Stimulated activated CD4-positive, alpha-beta T cell treated with anti-CD3 and anti-CD28 coated beads, Interleukin-4, amount 100 ng/mL, for 4 hours (primary cell): ENCODE data around the gene MTERF1.
"Not testable (repeated sequence)": the region's sequence is repeated elsewhere in the genome, so short reads cannot be mapped to it uniquely, and the experiment has no call there.

Source experiments
- DNase-seq, 2 experiments: peaks; one replicate each; pipeline ENCODE4 v3.0.0-alpha.2; 2020

Gene MTERF1, protein sequence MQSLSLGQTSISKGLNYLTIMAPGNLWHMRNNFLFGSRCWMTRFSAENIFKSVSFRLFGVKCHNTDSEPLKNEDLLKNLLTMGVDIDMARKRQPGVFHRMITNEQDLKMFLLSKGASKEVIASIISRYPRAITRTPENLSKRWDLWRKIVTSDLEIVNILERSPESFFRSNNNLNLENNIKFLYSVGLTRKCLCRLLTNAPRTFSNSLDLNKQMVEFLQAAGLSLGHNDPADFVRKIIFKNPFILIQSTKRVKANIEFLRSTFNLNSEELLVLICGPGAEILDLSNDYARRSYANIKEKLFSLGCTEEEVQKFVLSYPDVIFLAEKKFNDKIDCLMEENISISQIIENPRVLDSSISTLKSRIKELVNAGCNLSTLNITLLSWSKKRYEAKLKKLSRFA

GRCh38 chr7:91880413-91881241 is at the start of gene MTERF1:
MTERF1 (minus strand) TSS chr7:91880702; CDS start chr7:91880083, 619 bp downstream.
- DNase-seq = peak; percentile 89 to 95

GRCh38 chr7:91929463-91929862 is 49.0 kb upstream of the MTERF1 start:
- DNase-seq = no peak

DNA sequence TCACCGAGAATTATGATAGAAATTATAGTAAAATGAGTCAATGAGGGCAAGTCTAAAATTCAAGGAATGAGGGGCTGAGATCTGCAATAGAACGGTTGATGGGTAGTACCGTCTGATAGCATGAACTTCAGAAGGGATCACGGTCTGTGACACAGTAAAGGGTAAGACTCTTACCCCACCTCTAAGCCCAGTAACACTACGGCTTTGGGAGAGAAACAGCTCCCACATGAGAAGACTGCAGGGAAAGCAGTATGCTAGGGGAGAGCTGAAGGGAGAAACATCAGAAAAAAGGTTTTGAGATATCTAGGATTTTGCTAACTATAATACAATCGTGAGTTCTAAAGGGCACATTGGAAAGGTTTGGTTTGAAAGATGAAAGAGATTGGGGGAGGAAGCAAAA is 47.4 kb upstream of the MTERF1 start:
- DNase-seq = no peak

DNA sequence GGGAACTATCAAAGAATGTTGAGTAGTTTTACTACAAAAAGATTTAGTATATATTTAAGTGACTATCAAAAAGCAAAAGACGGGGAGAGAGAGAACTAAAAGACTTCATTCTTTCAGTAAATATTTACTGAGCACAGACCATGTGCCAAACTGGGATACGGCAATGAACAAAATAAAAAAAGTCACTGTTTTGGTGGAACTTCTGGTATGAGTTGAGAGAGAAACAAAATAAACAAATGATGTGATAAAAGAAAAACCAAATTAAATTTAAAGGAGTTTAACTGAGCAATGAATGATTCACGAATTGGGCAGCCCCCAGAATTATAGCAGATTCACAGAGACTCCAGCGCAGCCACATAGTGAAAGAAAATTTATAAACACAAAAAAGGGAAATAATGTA is 42.4 kb upstream of the MTERF1 start:
- DNase-seq = no peak

GRCh38 chr7:91918356-91918755 is 37.9 kb upstream of the MTERF1 start:
- no peak for DNase-seq

GRCh38 chr7:91916051-91916440 is 35.5 kb upstream of the MTERF1 start:
- no peak for DNase-seq

DNA sequence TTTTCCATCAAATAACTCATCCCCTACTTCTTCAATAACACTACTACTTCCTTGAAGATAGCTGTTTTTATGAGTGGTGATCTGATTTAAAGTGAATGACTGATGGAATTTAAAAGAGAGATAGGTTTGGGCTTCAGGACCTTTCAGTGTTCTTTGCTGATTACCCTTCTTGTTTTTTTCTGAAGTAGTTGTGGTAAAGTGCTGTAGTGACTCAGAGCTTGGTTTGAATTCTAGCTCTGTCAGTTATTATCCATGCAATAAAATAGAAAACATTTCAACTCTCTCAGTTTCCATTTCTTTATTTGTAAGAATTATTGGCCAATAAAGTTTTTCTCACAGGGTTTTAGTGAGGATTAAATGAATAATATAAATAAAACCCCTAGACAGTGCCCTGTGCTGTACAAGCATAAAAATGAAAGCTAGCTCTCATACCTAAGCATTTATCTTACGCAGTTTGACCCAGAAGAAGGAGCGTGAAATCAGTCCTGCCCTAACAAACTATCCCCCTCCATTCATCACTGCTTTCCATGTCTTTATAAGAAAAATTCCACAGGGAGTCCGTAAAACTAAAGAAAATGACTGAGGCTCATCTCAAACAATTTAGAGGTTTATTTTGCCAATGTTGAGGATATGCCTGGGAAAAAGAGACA is 35.0 kb upstream of the MTERF1 start:
- no peak for DNase-seq

DNA sequence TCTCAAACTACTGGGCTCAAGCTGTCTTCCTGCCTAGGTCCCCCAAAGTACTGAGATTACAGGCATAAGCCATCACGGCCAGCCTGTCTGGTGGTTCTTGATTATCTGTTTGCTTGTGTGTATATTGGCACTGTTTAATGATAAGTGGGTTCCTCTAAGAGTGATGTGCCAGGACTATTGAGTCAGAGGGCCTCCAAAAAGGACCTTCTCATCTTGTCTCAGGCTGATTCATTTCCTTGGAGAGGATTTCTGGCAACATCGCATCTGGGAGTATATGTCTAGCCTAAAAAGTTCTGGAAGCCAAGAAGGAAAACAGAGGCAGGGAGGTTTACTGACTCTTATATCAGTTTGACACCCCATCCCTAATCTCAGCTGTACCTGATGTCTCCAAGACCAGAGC is 33.1 kb upstream of the MTERF1 start:
- no peak for DNase-seq

DNA sequence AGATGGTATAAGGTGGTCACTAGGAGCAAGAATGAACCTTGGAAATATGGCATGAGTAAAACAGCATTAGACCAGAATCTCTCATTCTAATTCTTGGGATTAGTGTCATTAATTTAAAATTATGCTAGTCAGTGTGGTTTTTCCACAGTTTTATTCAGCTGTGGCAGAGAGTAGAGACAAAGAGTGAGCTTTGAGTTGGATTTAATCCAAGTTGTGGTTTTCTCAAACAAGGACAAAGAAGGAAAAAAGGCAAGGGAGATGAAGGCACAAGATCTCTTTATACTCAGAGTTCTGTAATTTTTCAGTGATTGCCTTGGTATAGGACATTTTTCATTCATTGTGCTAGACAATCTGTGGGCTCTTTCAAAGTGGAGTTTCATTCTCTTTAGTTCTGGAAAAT is 32.0 kb upstream of the MTERF1 start:
- no peak for DNase-seq

- DNase-seq = no peak
These were observed 30.6 kb upstream of the MTERF1 start for GRCh38 chr7:91911121-91911520.

DNA sequence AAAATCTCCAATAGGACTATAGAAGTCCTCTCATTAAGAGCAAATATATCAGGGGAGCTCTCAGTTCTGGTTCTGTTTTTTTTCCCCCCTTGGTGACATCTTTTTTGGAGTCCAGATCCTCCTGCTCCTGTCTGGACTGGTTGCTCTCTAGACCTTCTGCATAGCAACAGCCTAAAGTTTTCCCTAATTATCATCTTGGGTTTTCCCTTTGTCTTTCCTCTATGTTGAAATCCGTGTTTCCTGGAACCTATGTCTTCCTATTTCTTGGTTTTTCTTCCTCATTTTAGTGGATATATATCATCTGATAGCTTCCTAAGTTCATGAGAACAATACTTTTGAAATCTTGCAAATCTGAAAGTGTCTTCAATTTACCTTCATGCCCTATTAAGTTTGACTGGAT is 29.7 kb upstream of the MTERF1 start:
- DNase-seq = no peak

DNA sequence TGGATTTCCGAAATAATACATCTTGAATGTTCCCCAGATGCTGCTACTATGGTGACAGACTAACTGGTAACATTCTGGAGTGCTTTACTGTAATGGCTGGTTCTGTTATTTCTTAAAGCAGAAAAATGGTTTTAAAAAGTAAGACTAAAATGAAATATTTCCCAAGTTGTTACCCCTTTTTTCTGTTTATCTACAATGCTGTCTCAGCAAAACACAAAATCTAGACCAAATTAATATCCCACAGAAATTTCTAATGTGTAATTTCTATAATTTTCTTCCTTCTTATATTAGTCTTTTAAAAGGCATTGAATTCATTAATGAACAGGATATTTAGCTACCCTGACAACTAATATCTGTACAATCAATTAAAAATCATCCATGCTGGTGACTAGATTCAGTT is 19.1 kb upstream of the MTERF1 start:
- DNase-seq = no peak

DNA sequence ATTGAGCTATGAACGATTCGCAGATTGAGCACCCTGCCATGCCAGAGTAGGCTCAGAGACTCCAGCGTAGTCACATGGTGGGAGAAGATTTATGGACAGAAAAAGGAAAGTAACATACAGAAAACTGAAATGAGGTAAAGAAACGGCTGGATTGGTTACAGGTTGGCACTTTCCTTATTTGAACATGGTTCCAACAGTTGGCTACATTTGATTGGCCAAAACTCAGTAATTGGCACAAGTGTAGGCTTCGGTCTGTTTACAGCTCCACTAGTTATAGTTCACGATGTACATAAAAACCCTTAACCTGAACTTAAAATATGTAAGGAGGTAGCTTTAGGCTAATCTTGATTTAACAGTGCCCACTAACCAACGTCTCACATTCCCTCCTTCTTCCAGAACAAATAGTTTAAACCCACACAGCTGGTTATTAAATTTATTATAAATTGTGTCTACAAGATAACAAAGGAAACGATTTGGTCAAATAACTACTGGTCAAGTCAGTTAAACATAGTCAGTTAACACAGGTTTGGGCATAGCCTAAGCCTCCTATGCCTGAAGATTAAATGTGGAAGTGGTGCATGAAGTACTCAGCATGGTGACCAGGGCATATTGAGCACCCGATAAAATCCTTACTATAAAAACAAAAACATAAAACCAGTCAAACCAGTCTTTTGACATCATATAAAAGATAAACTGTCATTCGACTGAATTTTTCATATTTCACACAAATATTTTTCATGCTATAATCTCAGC is 17.9 kb upstream of the MTERF1 start:
- DNase-seq = no peak

- DNase-seq = no peak
These were observed 14.4 kb upstream of the MTERF1 start for GRCh38 chr7:91894781-91895480.

DNA sequence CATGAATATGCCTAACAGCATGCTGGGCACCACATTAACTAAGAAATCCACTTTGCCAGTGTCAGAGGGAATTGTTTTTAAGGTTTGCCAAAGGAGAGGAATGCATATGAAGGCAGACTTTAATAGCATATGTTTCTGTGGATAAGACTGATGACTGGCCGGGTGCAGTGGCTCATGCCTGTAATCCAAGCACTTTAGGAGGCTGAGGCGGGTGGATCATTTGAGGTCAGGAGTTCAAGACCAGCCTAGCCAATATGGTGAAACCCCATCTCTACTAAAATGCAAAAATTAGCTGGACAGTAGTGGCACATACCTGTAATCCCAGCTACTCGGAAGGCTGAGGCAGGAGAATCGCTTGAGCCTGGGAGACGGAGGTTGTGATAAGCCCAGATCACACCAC is 13.2 kb upstream of the MTERF1 start:
- not testable (repeated sequence) for DNase-seq

GRCh38 chr7:91892821-91893340 is 12.4 kb upstream of the MTERF1 start:
- no peak for DNase-seq

DNA sequence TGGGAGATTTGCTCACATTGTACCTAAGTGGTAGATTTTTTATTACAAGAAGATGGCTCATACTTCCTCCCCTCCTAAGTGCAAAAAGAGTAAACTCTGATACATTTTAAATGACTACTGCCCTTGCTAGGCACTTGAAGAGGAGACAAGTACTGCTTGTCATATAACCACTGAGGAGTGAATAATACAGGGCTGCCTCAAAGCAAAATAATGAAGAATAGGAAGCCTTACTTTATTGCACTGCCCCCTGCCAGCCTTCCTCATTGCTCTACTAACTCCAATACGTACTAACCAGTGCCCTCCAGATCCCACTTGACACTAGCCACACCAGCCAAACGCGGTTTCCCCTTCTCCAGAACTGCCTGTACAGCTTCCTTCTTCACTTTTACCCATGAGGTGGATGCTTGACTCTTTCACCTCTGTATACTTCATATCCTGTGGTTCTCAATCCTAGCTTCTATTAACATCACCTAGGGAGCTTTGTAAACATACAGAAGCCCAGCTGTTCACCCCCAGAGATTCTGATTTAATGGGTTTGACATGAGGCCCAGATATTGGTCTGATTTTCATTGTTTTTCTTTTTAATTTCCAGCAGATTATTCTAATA is 11.7 kb upstream of the MTERF1 start:
- no peak for DNase-seq

GRCh38 chr7:91888271-91889175 is 8.0 kb upstream of the MTERF1 start:
- not testable (repeated sequence) for DNase-seq

DNA sequence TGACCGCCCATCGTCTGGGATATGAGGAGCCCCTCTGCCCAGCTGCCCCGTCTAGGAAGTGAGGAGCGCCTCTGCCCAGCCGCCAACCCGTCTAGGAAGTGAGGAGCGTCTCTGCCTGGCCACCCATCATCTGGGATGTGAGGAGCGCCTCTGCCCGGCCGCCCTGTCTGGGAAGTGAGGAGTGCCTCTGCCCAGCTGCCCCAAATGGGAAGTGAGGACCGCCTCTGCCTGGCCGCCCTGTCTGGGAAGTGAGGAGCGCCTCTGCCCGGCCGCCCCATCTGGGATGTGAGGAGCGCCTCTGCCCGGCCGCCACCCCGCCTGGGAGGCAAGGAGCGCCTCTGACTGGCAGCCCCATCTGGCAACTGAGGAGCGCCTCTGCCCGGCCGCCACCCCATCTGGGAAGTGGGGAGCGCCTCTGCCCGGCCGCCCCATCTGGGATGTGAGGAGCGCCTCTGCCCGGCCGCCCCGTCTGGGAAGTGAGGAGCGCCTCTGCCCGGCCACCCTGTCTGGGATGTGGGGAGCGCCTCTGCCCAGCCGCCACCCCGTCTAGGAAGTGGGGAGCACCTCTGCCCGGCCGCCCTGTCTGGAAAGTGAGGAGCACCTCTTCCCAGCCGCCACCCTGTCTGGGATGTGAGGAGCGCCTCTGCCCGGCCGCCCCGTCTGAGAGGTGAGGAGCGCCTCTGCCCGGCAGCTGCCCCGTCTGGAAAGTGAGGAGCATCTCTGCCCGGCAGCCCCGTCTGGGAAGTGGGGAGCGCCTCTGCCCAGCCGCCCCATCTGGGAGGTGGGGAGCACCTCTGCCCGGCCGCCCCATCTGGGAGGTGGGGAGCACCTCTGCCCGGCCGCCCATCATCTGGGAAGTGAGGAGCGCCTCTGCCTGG is 7.1 kb upstream of the MTERF1 start:
- DNase-seq = not testable (repeated sequence)
